Measurements from ENCODE around the gene SOS2.

SOS2 gene

DNA sequence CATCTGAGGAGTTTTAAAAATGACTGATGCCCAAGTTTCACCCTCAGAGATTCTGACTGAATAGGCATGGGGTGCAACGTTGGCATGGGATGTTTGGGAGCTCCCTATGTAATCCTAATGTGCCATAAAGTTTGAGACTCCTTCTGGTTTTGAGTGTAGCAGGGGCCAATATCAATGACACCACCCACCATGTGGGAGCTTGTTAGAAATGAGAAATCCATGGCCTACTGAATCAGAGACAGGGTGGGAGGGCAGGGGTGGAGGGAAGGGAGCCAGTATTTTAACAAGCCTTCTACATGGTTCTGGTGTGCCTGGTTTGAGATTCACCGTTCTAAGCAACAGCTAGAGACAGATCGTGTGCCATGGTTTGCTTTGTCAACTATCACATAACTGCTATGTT lies 161.1 kb downstream of the SOS2 start:
- H4K20me1 ChIP-seq (ENCODE audit: insufficient read depth) = no peaks in the 10 kb centered on the region
- H3K9ac ChIP-seq = no peak overlapping the region
- H3K79me2 ChIP-seq (ENCODE audit: insufficient read depth, low read depth) = no peaks in the 10 kb centered on the region
- no peak overlapping the region for H3K4me3 ChIP-seq (IDR thresholded peaks at IDR 0.05; ENCODE audit: insufficient read depth, low read depth, low read length)
- H2AFZ ChIP-seq (ENCODE audit: low read depth) = no peak overlapping the region
- TF ChIP-seq, protein P1, sequence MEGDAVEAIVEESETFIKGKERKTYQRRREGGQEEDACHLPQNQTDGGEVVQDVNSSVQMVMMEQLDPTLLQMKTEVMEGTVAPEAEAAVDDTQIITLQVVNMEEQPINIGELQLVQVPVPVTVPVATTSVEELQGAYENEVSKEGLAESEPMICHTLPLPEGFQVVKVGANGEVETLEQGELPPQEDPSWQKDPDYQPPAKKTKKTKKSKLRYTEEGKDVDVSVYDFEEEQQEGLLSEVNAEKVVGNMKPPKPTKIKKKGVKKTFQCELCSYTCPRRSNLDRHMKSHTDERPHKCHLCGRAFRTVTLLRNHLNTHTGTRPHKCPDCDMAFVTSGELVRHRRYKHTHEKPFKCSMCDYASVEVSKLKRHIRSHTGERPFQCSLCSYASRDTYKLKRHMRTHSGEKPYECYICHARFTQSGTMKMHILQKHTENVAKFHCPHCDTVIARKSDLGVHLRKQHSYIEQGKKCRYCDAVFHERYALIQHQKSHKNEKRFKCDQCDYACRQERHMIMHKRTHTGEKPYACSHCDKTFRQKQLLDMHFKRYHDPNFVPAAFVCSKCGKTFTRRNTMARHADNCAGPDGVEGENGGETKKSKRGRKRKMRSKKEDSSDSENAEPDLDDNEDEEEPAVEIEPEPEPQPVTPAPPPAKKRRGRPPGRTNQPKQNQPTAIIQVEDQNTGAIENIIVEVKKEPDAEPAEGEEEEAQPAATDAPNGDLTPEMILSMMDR (conservative IDR thresholded peaks at IDR 0.05; ENCODE audit: low read depth, low read length) = no peak
- H3K27me3 ChIP-seq (ENCODE audit: insufficient read depth, low read depth) = no peaks in the 10 kb centered on the region
- peaks cover 72% of the 10 kb centered on the region for H3K4me1 ChIP-seq (ENCODE audit: low read depth, poor library complexity, severe bottlenecking)
- no peaks in the 10 kb centered on the region for H3K36me3 ChIP-seq (ENCODE audit: insufficient read depth)
- no peak overlapping the region; the same call in 1 of the 2 replicates for H3K4me2 ChIP-seq
- H3K27ac ChIP-seq = no peak overlapping the region

DNA sequence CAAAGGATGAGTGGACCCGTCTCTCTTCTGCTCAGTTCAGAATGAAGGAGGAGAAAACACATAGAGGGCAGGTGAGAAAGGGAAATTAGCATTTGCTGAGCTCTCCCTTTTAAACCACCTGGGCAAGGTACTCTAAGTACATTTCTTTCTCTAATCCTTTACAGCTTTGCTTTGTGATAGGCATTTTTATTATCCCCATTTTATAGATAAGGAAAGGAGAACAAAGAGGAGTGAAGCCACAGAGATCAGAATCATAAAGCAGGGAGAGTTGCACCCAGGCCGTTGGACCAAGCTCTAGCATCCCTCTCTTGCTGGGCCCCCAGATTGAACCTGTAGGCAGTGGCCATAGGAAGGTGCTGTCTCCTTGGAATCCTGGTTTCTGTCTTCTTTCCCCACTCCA lies 162.1 kb downstream of the SOS2 start:
- TF ChIP-seq, protein P1 (conservative IDR thresholded peaks at IDR 0.05; ENCODE audit: low read depth, low read length) = no peak
- no peaks in the 10 kb centered on the region for H3K27me3 ChIP-seq (ENCODE audit: insufficient read depth, low read depth)
- H4K20me1 ChIP-seq (ENCODE audit: insufficient read depth) = no peaks in the 10 kb centered on the region
- no peaks in the 10 kb centered on the region for H3K79me2 ChIP-seq (ENCODE audit: insufficient read depth, low read depth)
- H3K27ac ChIP-seq = peak overlapping the region; percentile 99; the same call in 1 of the 2 replicates
- peak overlapping the region; percentile 2; the same call in 1 of the 2 replicates for H3K4me2 ChIP-seq
- no peaks in the 10 kb centered on the region for H3K36me3 ChIP-seq (ENCODE audit: insufficient read depth)
- H3K9ac ChIP-seq = no peak overlapping the region
- H2AFZ ChIP-seq (ENCODE audit: low read depth) = no peak overlapping the region
- peaks cover 80% of the 10 kb centered on the region for H3K4me1 ChIP-seq (ENCODE audit: low read depth, poor library complexity, severe bottlenecking)
- no peak overlapping the region for H3K4me3 ChIP-seq (IDR thresholded peaks at IDR 0.05; ENCODE audit: insufficient read depth, low read depth, low read length)

DNA sequence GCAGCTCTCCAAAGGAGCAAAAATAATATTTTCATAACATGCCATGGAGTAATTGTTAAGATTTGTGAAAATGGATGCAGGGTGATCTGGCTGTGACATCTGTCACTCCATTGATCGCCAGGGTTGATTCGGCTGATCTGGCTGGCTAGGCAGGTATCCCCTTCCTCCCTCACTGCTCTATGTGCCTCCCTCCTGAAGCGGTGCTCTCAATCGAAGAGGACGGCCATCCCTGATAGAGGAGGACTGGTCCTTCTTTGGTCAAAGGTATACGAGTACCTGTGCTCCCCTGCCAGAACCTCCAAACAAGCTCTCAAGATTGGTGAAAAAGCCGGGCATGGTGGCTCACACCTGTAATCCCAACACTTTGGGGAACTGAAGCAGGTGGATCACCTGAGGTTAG lies 162.9 kb downstream of the SOS2 start:
- Histone ChIP-seq H3K36me3 (ENCODE audit: insufficient read depth) (no peaks in the 10 kb centered on the region), H3K4me3 (IDR thresholded peaks at IDR 0.05; ENCODE audit: insufficient read depth, low read depth, low read length) (no peak overlapping the region), H2AFZ (ENCODE audit: low read depth) (no peak overlapping the region), H3K27ac (peak overlapping the region; percentile 99), H3K79me2 (ENCODE audit: insufficient read depth, low read depth) (no peaks in the 10 kb centered on the region), H3K4me1 (ENCODE audit: low read depth, poor library complexity, severe bottlenecking) (peaks cover 88% of the 10 kb centered on the region), H4K20me1 (ENCODE audit: insufficient read depth) (no peaks in the 10 kb centered on the region), H3K4me2 (peak overlapping the region; percentile 95; the same call in 1 of the 2 replicates), H3K9ac (peak overlapping the region; percentile 67; the same call in 1 of the 2 replicates), H3K27me3 (ENCODE audit: insufficient read depth, low read depth) (no peaks in the 10 kb centered on the region)
- TF ChIP-seq, protein P1 (conservative IDR thresholded peaks at IDR 0.05; ENCODE audit: low read depth, low read length) = no peak

DNA sequence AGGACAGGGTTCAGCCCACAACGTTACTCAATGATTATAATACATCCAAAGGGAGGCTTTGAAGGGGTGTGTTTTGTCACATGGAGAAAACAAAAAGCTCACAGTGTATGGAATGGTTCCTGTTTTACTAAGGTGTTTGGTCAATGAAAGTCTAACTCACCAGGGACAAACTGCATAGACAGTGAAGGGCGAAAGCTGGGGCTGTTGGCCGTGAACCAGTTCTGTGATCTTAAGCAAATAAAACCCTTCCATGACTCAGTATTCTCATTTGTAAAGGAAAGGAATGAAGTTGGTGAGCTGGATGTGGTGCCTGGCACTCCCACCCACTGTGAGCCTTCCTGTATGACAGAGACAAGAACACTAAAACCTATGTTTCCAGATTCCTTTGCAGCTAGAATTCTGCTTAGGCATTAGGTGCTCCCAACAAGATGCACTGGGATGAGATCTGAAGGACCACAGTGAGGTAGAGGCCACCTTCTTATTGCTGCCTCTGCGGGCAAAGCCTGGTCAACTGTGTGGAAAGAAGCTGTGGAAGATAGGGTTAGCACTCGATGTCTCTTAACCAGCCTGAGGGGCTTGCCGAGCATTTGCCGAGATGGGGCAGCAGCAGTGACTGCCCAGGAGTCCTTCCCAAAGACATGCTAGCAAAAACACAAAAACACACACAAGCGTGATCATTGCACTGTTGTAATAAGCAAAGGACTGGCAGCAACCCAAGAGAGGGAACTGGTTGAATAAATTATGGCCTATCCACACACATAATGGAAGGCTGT lies 163.5 kb downstream of the SOS2 start:
- TF ChIP-seq, protein P1 (conservative IDR thresholded peaks at IDR 0.05; ENCODE audit: low read depth, low read length) = no peak
- H3K4me3 ChIP-seq (IDR thresholded peaks at IDR 0.05; ENCODE audit: insufficient read depth, low read depth, low read length) = no peak overlapping the region
- no peaks in the 10 kb centered on the region for H3K36me3 ChIP-seq (ENCODE audit: insufficient read depth)
- H3K4me1 ChIP-seq (ENCODE audit: low read depth, poor library complexity, severe bottlenecking) = peaks cover 94% of the 10 kb centered on the region
- H2AFZ ChIP-seq (ENCODE audit: low read depth) = no peak overlapping the region
- H4K20me1 ChIP-seq (ENCODE audit: insufficient read depth) = no peaks in the 10 kb centered on the region
- H3K27ac ChIP-seq = peak overlapping the region; percentile 99
- peak overlapping the region; percentile 95 for H3K4me2 ChIP-seq
- peak overlapping the region; percentile 67 for H3K9ac ChIP-seq
- H3K79me2 ChIP-seq (ENCODE audit: insufficient read depth, low read depth) = no peaks in the 10 kb centered on the region
- H3K27me3 ChIP-seq (ENCODE audit: insufficient read depth, low read depth) = no peaks in the 10 kb centered on the region
